HepG2 (cell line): ENCODE results near the gene STK24. TPM values are rescaled to one million over a fixed set of nuclear protein-coding genes. Genes with fewer than 3 reads are reported as not detected.

ENCODE experiments used
- ARID5B ChIP-seq: IDR thresholded peaks from 2 replicates; pipeline ENCODE4 v1.4.0; 2020; ENCODE audit warnings: mild to moderate bottlenecking, missing genetic modification reagents
- ARNT ChIP-seq: fragments of 450-650 bp; IDR thresholded peaks from 2 replicates; pipeline ENCODE4 v1.6.1; 2017
- ATF4 ChIP-seq, 2 experiments: fragments of 450-650 bp in 1 of 2; sonication (generic) in 1 of 2; formaldehyde crosslinking; IDR thresholded peaks; 2 replicates each; pipeline versions ENCODE4 v1.5.0 to v1.8.0; 2020 to 2022; ENCODE audit warnings: mild to moderate bottlenecking in 1 of 2, missing genetic modification reagents in 1 of 2
- CHD2 ChIP-seq: IDR thresholded peaks from 2 replicates; pipeline ENCODE4 v1.6.1; 2011; ENCODE audit warnings: low read depth, low read length, improper control_type of control experiment
- FOSL2 ChIP-seq: sonication (generic); formaldehyde crosslinking; IDR thresholded peaks from 2 replicates; pipeline ENCODE4 v1.4.0; 2020; ENCODE audit warnings: missing genetic modification reagents
- FOXA3 ChIP-seq: IDR thresholded peaks from 2 replicates; pipeline ENCODE4 v1.6.1; 2016; ENCODE audit warnings: missing genetic modification reagents, missing compliant biosample characterization
- FOXP4 ChIP-seq: sonication (generic); formaldehyde crosslinking; IDR thresholded peaks from 2 replicates; pipeline ENCODE4 v1.4.0; 2020; ENCODE audit warnings: missing genetic modification reagents
- HES4 ChIP-seq: sonication (generic); formaldehyde crosslinking; IDR thresholded peaks from 2 replicates; pipeline ENCODE4 v1.9.0; 2021; ENCODE audit warnings: mild to moderate bottlenecking, missing genetic modification reagents, borderline replicate concordance
- JDP2 ChIP-seq: sonication (generic); formaldehyde crosslinking; IDR thresholded peaks from 2 replicates; pipeline ENCODE4 v1.8.1; 2022; ENCODE audit warnings: missing genetic modification reagents, borderline replicate concordance
- NR3C1 ChIP-seq: sonication (generic); formaldehyde crosslinking; IDR thresholded peaks from 2 replicates; pipeline ENCODE4 v1.4.0; 2020; ENCODE audit warnings: missing genetic modification reagents
- PITX1 ChIP-seq: sonication (generic); formaldehyde crosslinking; IDR thresholded peaks from 2 replicates; pipeline ENCODE4 v1.5.1; 2020; ENCODE audit warnings: mild to moderate bottlenecking, missing genetic modification reagents
- POGZ ChIP-seq: sonication (generic); formaldehyde crosslinking; IDR thresholded peaks from 2 replicates; pipeline ENCODE4 v1.4.0; 2020; ENCODE audit warnings: mild to moderate bottlenecking, missing genetic modification reagents
- SKIL ChIP-seq: sonication (generic); formaldehyde crosslinking; IDR thresholded peaks from 2 replicates; pipeline ENCODE4 v1.8.0; 2022; ENCODE audit warnings: missing genetic modification reagents, mild to moderate bottlenecking, moderate library complexity, borderline replicate concordance
- SMARCE1 ChIP-seq: fragments of 450-650 bp; IDR thresholded peaks from 2 replicates; pipeline ENCODE4 v1.6.1; 2017; ENCODE audit warnings: borderline replicate concordance
- ZFY ChIP-seq: sonication (generic); formaldehyde crosslinking; IDR thresholded peaks from 2 replicates; pipeline ENCODE4 v1.4.0; 2020; ENCODE audit warnings: missing genetic modification reagents
- ZMAT3 ChIP-seq: sonication (generic); formaldehyde crosslinking; conservative IDR thresholded peaks from 2 replicates; pipeline ENCODE4 v1.7.0; 2021; ENCODE audit warnings: missing genetic modification reagents
- ZMYM2 ChIP-seq: sonication (generic); formaldehyde crosslinking; IDR thresholded peaks from 2 replicates; pipeline ENCODE4 v1.8.0; 2022; ENCODE audit warnings: mild to moderate bottlenecking, missing genetic modification reagents
- ZNF264 ChIP-seq: sonication (generic); formaldehyde crosslinking; IDR thresholded peaks from 2 replicates; pipeline ENCODE4 v1.4.0; 2020; ENCODE audit warnings: missing genetic modification reagents
- ZNF441 ChIP-seq: sonication (generic); formaldehyde crosslinking; IDR thresholded peaks from 2 replicates; pipeline ENCODE4 v1.7.0; 2021; ENCODE audit warnings: missing genetic modification reagents, borderline replicate concordance
- ZNF672 ChIP-seq: sonication (generic); formaldehyde crosslinking; IDR thresholded peaks from 2 replicates; pipeline ENCODE4 v1.8.1; 2022; ENCODE audit warnings: missing genetic modification reagents
- ZNF772 ChIP-seq: sonication (generic); formaldehyde crosslinking; IDR thresholded peaks from 2 replicates; pipeline ENCODE4 v1.5.0; 2020; ENCODE audit warnings: mild to moderate bottlenecking, missing genetic modification reagents
- polyA plus RNA-seq, 8 experiments: library from polyadenylated mRNA; depleted of rRNA in 3 of 8; stranded (reverse) in 7 of 8; unstranded in 1 of 8; fragments of >200 nt; fragmentation: Illumina TruSeq in 4 of 8; extraction: Trizol in 4 of 8; gene quantifications; 2 replicates each; pipeline versions ENCODE4 v1.2.1 to v1.2.3, GENCODE V29; 2011 to 2016; ENCODE audit warnings: low read depth in 4 of 8, missing spikeins in 1 of 8, mixed read lengths in 1 of 8; ENCODE audit not compliant: insufficient read depth in 1 of 8
- total RNA-seq, 5 experiments: library from RNA; depleted of rRNA; stranded (reverse); fragments of >200 nt; fragmentation: Illumina TruSeq; extraction: Trizol; gene quantifications; 2 replicates each; pipeline ENCODE4 v1.2.3, GENCODE V29; 2016; ENCODE audit warnings: low read depth in 1 of 5

STK24 gene
- total and polyA plus RNA-seq, 2 of the 13 experiments (the other 11 are each of a cell fraction or from before 2014, with no cell fraction given): 51.3 to 73.0 TPM

- TF ChIP-seq ZNF772 (CRISPR knock-in tag) (0 out of 2 replicates have a peak, but pooled peaks have one; percentile 55), ZNF672 (CRISPR knock-in tag) (no peak), ZNF441 (CRISPR knock-in tag) (peak; percentile 22; the same call in 1 of the 2 replicates), ARID5B (CRISPR knock-in tag) (peak; percentile 46), ZNF264 (CRISPR knock-in tag) (peak; percentile 16; the same call in 1 of the 2 replicates), FOSL2 (peak; percentile 95), ZFY (CRISPR knock-in tag) (peak; percentile 35), JDP2 (CRISPR knock-in tag) (no peak), FOXP4 (CRISPR knock-in tag) (peak; percentile 77), CHD2 (no peak), HES4 (0 out of 2 replicates have a peak, but pooled peaks have one; percentile 35), FOXA3 (no peak), ZMYM2 (CRISPR knock-in tag) (no peak), ATF4 (CRISPR knock-in tag; IDR thresholded peaks at IDR 0.05) (peak in 1 of 2 experiments; percentile 98; a peak in 2 of 4 replicates), ZMAT3 (CRISPR knock-in tag) (no peak; the same call in 1 of the 2 replicates), NR3C1 (CRISPR knock-in tag) (no peak), PITX1 (CRISPR knock-in tag) (peak; percentile 66; the same call in 1 of the 2 replicates), POGZ (peak; percentile 52), SMARCE1 (no peak), SKIL (no peak), ARNT (no peak)
Observed at GRCh38 chr13:98484289-98485219, 92.4 kb downstream of the STK24 start (continued).
